Endothelial cell of umbilical vein (primary cell): ENCODE measurements around the gene WDR90. TPM values are rescaled to one million over a fixed set of nuclear protein-coding genes. Genes with fewer than 3 reads are reported as not detected.

Source experiments
- BruUV-seq: library from RNA; stranded (reverse); fragments of 400-500 nt; replicated peaks from 2 replicates; lab custom pipeline; 2021; lab: Mats Ljungman, UMichigan
- CTCF ChIA-PET: fragments of 300-600, 350-600 bp; sonication (Branson Sonifier 250); formaldehyde crosslinking; loops from one replicate; lab custom pipeline; 2021; ENCODE audit warnings: antibody characterized with exemption, inconsistent platforms; lab: Charles Lee
- POLR2A ChIA-PET: fragments of 300-600, 350-600 bp; sonication (Branson Sonifier 250); formaldehyde crosslinking; loops from one replicate; lab custom pipeline; 2021; ENCODE audit warnings: antibody characterized with exemption, inconsistent platforms; lab: Charles Lee
- DNase-seq: peaks from one replicate; pipeline ENCODE4 v3.0.0-alpha.2; 2011; ENCODE audit warnings: low read depth, low spot score
- FAIRE-seq: peaks from 2 replicates; lab custom pipeline; 2011; peaks lifted over from hg19 to GRCh38; lab: Jason Lieb, UNC
- H2AFZ ChIP-seq: 2 replicates; pipeline ENCODE4 v1.6.0; 2012; ENCODE audit warnings: low read depth, low read length, control low read depth, inconsistent platforms
- H3K27ac ChIP-seq: 2 replicates; pipeline ENCODE4 v1.5.1; 2011; ENCODE audit warnings: low read depth, mild to moderate bottlenecking, control low read depth, low read length, moderate library complexity; ENCODE audit not compliant: insufficient read depth
- H3K27me3 ChIP-seq, 2 experiments: 2 replicates each; pipeline versions ENCODE4 v1.6.0 to v1.6.1; 2011; ENCODE audit warnings: low read length in 2 of 2, mixed read lengths in 1 of 2; ENCODE audit not compliant: control insufficient read depth in 2 of 2, insufficient read depth in 2 of 2
- H3K36me3 ChIP-seq, 2 experiments: 2 replicates in 1 of 2; 3 replicates in 1 of 2; pipeline ENCODE4 v1.5.1; 2011; ENCODE audit warnings: low read length in 2 of 2, mild to moderate bottlenecking in 1 of 2, moderate library complexity in 1 of 2; ENCODE audit not compliant: control insufficient read depth in 2 of 2, insufficient read depth in 2 of 2; ENCODE audit errors: extremely low read depth in 1 of 2
- H3K4me1 ChIP-seq: 3 replicates; pipeline ENCODE4 v1.5.1; 2011; ENCODE audit warnings: mild to moderate bottlenecking, low read length; ENCODE audit not compliant: control insufficient read depth, insufficient read depth; ENCODE audit errors: extremely low read depth
- H3K4me2 ChIP-seq: 2 replicates; pipeline ENCODE4 v1.6.1; 2011; ENCODE audit warnings: low read length, control low read depth, mixed read lengths; ENCODE audit not compliant: insufficient read depth
- H3K4me3 ChIP-seq, 3 experiments: fragments of 200-600 bp in 1 of 3; sonication (generic), shearing (Covaris generic) in 1 of 3; replicated peaks in 1 of 3; 2 replicates each; pipeline ENCODE4 v1.5.1; 2011 to 2016; ENCODE audit warnings: control low read depth in 3 of 3, low read length in 3 of 3, mild to moderate bottlenecking in 2 of 3, inconsistent platforms in 1 of 3, low read depth in 1 of 3, moderate library complexity in 1 of 3; ENCODE audit not compliant: insufficient read depth in 1 of 3
- H3K79me2 ChIP-seq: 2 replicates; pipeline ENCODE4 v1.6.0; 2012; ENCODE audit warnings: low read length, inconsistent platforms; ENCODE audit not compliant: control insufficient read depth, insufficient read depth
- H3K9ac ChIP-seq: replicated peaks from 2 replicates; pipeline ENCODE3; 2011; ENCODE audit warnings: low read length, control low read depth; ENCODE audit not compliant: insufficient read depth; ENCODE audit errors: extremely low read depth
- H3K9me1 ChIP-seq: replicated peaks from 3 replicates; pipeline ENCODE4 v1.6.0; 2011; ENCODE audit warnings: mild to moderate bottlenecking, low read length; ENCODE audit not compliant: control insufficient read depth, insufficient read depth; ENCODE audit errors: extremely low read depth
- H3K9me3 ChIP-seq: replicated peaks from 2 replicates; pipeline ENCODE4 v1.5.1; 2012; ENCODE audit warnings: low read length, inconsistent platforms; ENCODE audit not compliant: control insufficient read depth, insufficient read depth
- H4K20me1 ChIP-seq: replicated peaks from 2 replicates; pipeline ENCODE3; 2011; ENCODE audit warnings: mild to moderate bottlenecking, low read length; ENCODE audit not compliant: control insufficient read depth, insufficient read depth; ENCODE audit errors: extremely low read depth
- EZH2 ChIP-seq: IDR thresholded peaks from 2 replicates; pipeline ENCODE4 v1.6.1; 2012; ENCODE audit warnings: borderline replicate concordance, low read depth, mild to moderate bottlenecking, moderate library complexity, low read length, inconsistent platforms; ENCODE audit not compliant: severe bottlenecking
- FOS ChIP-seq: IDR thresholded peaks from 2 replicates; pipeline ENCODE4 v1.6.1; 2011; ENCODE audit warnings: mild to moderate bottlenecking, low read length, moderate library complexity, borderline replicate concordance; ENCODE audit not compliant: insufficient read depth
- GATA2 ChIP-seq: IDR thresholded peaks from 2 replicates; pipeline ENCODE4 v1.7.0; 2011; ENCODE audit warnings: low read depth, mild to moderate bottlenecking, moderate library complexity, mixed read lengths, low read length; ENCODE audit not compliant: insufficient read length, insufficient read depth
- JUN ChIP-seq: IDR thresholded peaks from 2 replicates; pipeline ENCODE4 v1.6.1; 2011; ENCODE audit warnings: borderline replicate concordance, low read depth; ENCODE audit not compliant: insufficient read length, insufficient read depth
- MAX ChIP-seq: IDR thresholded peaks from 2 replicates; pipeline ENCODE4 v1.6.1; 2011; ENCODE audit not compliant: insufficient read depth, insufficient read length
- MYC ChIP-seq: IDR thresholded peaks from one replicate; pipeline ENCODE4 v1.6.1; 2011; ENCODE audit warnings: mild to moderate bottlenecking, low read depth, low read length
- POLR2A ChIP-seq: IDR thresholded peaks from 2 replicates; pipeline ENCODE4 v1.6.1; 2012; ENCODE audit warnings: low read depth, mild to moderate bottlenecking, control low read depth, low read length
- POLR2AphosphoS5 ChIP-seq: IDR thresholded peaks from 2 replicates; pipeline ENCODE4 v1.6.1; 2012; ENCODE audit warnings: low read depth, mild to moderate bottlenecking, control low read depth, low read length, moderate library complexity; ENCODE audit not compliant: insufficient read depth
- dilution Hi-C: fragments of 300-500 bp; cut with MboI; formaldehyde crosslinking; loops from one replicate; pipeline ENCODE4 v1.15.0; 2019; ENCODE audit warnings: low sequenced_read_pairs; ENCODE audit not compliant: extremely low pct_ligation_motif_present
- intact Hi-C: fragments of 100-400 bp; cut with micrococcal nuclease; formaldehyde crosslinking; loops from one replicate; pipeline ENCODE4 v1.10.0; 2022
- polyA plus RNA-seq, 4 experiments: library from polyadenylated mRNA; depleted of rRNA in 3 of 4; stranded (reverse) in 3 of 4; unstranded in 1 of 4; fragments of >200 nt; gene quantifications; 2 replicates each; pipeline versions ENCODE4 v1.2.1 to v1.2.3, GENCODE V29; 2011 to 2012; ENCODE audit warnings: missing spikeins in 1 of 4
- total RNA-seq: library from RNA; stranded (reverse); gene quantifications from 2 replicates; pipeline ENCODE4 v1.2.3, GENCODE V29; 2021
- TF ChIP-seq, protein P1 (sequence below), 2 donors: IDR thresholded peaks; 1 replicate in 1 of 2; 2 replicates in 1 of 2; pipeline ENCODE4 v1.5.1; 2011; ENCODE audit warnings: low read length in 2 of 2, mild to moderate bottlenecking in 2 of 2, moderate library complexity in 2 of 2, control low read depth in 1 of 2, inconsistent platforms in 1 of 2, low read depth in 1 of 2; ENCODE audit not compliant: insufficient read depth in 1 of 2; ENCODE audit errors: extremely low read depth in 1 of 2

WDR90 gene
- total and polyA plus RNA-seq, 2 donors (not counting 3 experiments of a cell fraction or from before 2014, with no cell fraction given), result 22.2 to 51.8 TPM

GRCh38 chr16:641326-642188, 7.6 kb upstream of the WDR90 start, which contains the start of gene MCRIP2:
TSS of gene MCRIP2 (plus strand) at chr16:641828. CDS start at chr16:641992, 164 bp downstream.
- intact Hi-C loops, result no loop called here
- Histone ChIP-seq H2AFZ (peak within 1 kb of the TSS; percentile 48), H3K4me3 (peak within 1 kb of the TSS; percentile 32 to 52 (median 36)), H3K9ac (peak within 1 kb of the TSS; percentile 25), H3K36me3 (no peaks in the 10 kb centered on the region), H3K9me3 (no peaks in the 10 kb centered on the region), H3K4me1 (peaks cover 9% of the 10 kb centered on the region), H3K4me2 (peak within 1 kb of the TSS; percentile 4), H3K9me1 (no peaks in the 10 kb centered on the region), H4K20me1 (no peaks in the 10 kb centered on the region), H3K27me3 (no peaks in the 10 kb centered on the region), H3K27ac (no peak within 1 kb of the TSS), H3K79me2 (no peaks in the 10 kb centered on the region)
- dilution Hi-C loops, result no loop called here
- TF ChIP-seq POLR2AphosphoS5 (peak; percentile 60), POLR2A (peak; percentile 63), FOS (no peak)
- DNase-seq, result peak; percentile 62
- ChIA-PET POLR2A (no interaction called here), CTCF (interaction anchor here (1.0 kb wide), 1 partner anchor 16 kb away, joined by 3 read pairs; no protein-coding TSS in a partner anchor)
- BruUV-seq, result no TSS peak
- FAIRE-seq, result peak; percentile 93

GRCh38 chr16:642189-643049, 6.7 kb upstream of the WDR90 start:
- no peaks in the 10 kb centered on the region for H3K27me3 ChIP-seq
- intact Hi-C loops (no loop called here), dilution Hi-C loops (no loop called here)
- FAIRE-seq (no peak), DNase-seq (no peak)
- no peaks in the 10 kb centered on the region for H4K20me1 ChIP-seq
- no peaks in the 10 kb centered on the region for H3K9me3 ChIP-seq
- no peaks in the 10 kb centered on the region for H3K9me1 ChIP-seq
- H2AFZ ChIP-seq, result peak overlapping the region; percentile 48
- TF ChIP-seq MAX, result no peak
- no peak for TF ChIP-seq EZH2
- no peak for TF ChIP-seq POLR2A
- no peak for TF ChIP-seq MYC
- TF ChIP-seq JUN, result no peak
- TF ChIP-seq POLR2AphosphoS5, result no peak
- TF ChIP-seq FOS, result no peak
- no peak for TF ChIP-seq GATA2
- TF ChIP-seq, protein P1, sequence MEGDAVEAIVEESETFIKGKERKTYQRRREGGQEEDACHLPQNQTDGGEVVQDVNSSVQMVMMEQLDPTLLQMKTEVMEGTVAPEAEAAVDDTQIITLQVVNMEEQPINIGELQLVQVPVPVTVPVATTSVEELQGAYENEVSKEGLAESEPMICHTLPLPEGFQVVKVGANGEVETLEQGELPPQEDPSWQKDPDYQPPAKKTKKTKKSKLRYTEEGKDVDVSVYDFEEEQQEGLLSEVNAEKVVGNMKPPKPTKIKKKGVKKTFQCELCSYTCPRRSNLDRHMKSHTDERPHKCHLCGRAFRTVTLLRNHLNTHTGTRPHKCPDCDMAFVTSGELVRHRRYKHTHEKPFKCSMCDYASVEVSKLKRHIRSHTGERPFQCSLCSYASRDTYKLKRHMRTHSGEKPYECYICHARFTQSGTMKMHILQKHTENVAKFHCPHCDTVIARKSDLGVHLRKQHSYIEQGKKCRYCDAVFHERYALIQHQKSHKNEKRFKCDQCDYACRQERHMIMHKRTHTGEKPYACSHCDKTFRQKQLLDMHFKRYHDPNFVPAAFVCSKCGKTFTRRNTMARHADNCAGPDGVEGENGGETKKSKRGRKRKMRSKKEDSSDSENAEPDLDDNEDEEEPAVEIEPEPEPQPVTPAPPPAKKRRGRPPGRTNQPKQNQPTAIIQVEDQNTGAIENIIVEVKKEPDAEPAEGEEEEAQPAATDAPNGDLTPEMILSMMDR (IDR thresholded peaks at IDR 0.05; ENCODE audit: extremely low read depth in 1 of 2, insufficient read depth in 1 of 2, low read depth in 1 of 2, low read length in 2 of 2), result no peak
- no peak overlapping the region for H3K27ac ChIP-seq
- CTCF ChIA-PET, result interaction anchor here (1.0 to 1.1 kb wide), 2 partner anchors 17 to 18 kb away, joined by 3 read pairs; no protein-coding TSS in a partner anchor
- H3K79me2 ChIP-seq, result no peaks in the 10 kb centered on the region
- no peaks in the 10 kb centered on the region for H3K36me3 ChIP-seq
- no TSS peak for BruUV-seq
- H3K4me2 ChIP-seq, result peak overlapping the region; percentile 4
- POLR2A ChIA-PET, result no interaction called here
- peak overlapping the region; percentile 32 to 52 (median 36) for H3K4me3 ChIP-seq
- H3K9ac ChIP-seq, result no peak overlapping the region
- H3K4me1 ChIP-seq, result peaks cover 9% of the 10 kb centered on the region
